ENCODE data around the gene NT5C3B.
A peak's percentile ranks its signal among the peaks of the same experiment; 100 is the strongest.
"Not testable (repeated sequence)": the region's sequence is repeated elsewhere in the genome, so short reads cannot be mapped to it uniquely, and the experiment has no call there.

The NT5C3B gene

DNA sequence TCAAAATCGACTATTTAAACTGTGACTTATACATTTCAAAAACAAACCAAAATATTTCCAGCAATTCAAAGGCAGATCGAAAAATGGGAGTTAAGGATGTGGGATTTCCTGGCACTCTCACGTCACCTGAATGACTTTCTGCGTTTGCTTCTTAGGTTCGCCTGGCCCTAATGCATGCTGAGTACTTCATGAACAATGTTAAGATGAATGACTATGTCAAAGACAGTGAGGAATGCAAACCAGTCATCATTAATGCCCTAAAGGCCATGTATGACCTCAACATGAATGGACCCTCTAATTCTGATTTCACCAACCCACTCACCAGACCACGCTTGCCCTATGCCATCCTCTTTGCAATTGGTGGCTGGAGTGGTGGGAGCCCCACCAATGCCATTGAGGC lies 8.9 kb upstream of the NT5C3B start:
- DNase-seq (ENCODE audit: insufficient read length, low spot score) (peak; percentile 47), FAIRE-seq (peak; percentile 76)

GRCh38 chr17:41840781-41841180 lies 4.7 kb upstream of the NT5C3B start:
- FAIRE-seq; DNase-seq (ENCODE audit: insufficient read length, low spot score): not testable (repeated sequence)

GRCh38 chr17:41839448-41839847 lies 3.4 kb upstream of the NT5C3B start:
- not testable (repeated sequence) for FAIRE-seq; DNase-seq (ENCODE audit: insufficient read length, low spot score)

GRCh38 chr17:41837761-41838538 lies 1.9 kb upstream of the NT5C3B start, which contains the start of gene KLHL10:
TSS of gene KLHL10 (plus strand) at chr17:41837825. CDS start at chr17:41837933, 108 bp downstream.
- FAIRE-seq (no peak), DNase-seq (ENCODE audit: insufficient read length, low spot score) (no peak)

- DNase-seq (ENCODE audit: insufficient read length, low spot score) (no peak), FAIRE-seq (no peak)
Measured at GRCh38 chr17:41836550-41837196, 641 bp upstream of the NT5C3B start.

- DNase-seq (ENCODE audit: insufficient read length, low spot score) (peak; percentile 37), FAIRE-seq (no peak)
Measured at GRCh38 chr17:41835214-41835799, 725 bp downstream of the NT5C3B start.

- FAIRE-seq; DNase-seq (ENCODE audit: insufficient read length, low spot score): not testable (repeated sequence)
Measured at GRCh38 chr17:41829961-41830360, 6.1 kb downstream of the NT5C3B start.

DNA sequence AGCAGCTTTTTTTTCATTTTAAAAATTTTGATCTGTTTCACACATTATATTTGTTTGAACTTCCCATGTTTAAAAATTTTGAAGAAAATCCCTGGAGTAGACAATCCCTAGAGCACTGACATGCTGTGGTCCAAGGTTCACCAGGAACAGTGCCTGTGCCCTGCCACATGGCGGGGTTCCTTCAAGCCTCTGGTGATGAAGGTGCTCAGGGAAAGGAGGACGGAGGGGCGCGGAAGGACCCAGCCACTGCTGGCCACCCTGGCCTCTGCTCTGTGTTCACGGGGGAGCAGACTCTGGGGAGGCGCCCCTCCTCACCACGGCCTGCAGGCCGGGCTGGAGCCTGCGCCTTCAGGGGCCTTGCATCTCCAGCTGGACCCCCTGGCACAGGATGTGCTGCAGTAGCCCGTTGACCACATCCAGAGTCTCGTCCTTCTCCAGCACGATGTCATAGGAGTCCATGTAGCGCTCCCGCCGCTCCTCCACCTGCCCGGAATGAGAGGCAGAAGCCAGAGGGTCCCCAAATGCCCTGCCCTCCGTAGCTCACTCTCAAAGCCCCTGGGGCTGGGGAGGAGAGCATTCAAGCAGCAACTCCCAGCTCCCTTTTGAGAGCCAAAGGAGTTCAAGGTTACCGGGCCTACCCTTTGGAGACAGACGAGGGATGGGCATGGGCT lies 10.7 kb downstream of the NT5C3B start:
- FAIRE-seq, result no peak
- DNase-seq (ENCODE audit: insufficient read length, low spot score), result no peak

- FAIRE-seq (no peak), DNase-seq (ENCODE audit: insufficient read length, low spot score) (no peak)
Measured at GRCh38 chr17:41824086-41824485, 11.9 kb downstream of the NT5C3B start.

- DNase-seq (ENCODE audit: insufficient read length, low spot score), result no peak
- FAIRE-seq, result no peak
Measured at GRCh38 chr17:41823580-41823979, 12.5 kb downstream of the NT5C3B start.

DNA sequence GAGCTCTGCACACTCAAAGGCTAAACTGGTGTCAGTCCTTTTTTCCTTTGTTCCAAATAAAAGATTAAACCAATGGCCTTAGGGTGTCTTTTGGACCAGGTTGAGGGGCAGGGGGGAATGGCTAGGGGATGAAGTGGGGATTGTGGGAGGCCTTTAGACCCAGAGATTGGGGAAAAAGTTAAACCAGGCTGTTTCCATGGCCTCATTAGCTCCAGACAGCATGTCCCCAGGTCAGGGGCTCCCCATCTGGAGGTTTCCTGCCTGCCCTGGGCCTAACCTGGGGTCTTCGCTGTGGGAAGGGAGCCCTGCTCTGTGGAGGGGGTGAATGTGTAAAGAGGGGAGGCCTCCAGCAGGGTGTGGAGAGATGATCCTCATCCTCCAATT lies 12.9 kb downstream of the NT5C3B start:
- no peak for DNase-seq (ENCODE audit: insufficient read length, low spot score)
- FAIRE-seq, result no peak

DNA sequence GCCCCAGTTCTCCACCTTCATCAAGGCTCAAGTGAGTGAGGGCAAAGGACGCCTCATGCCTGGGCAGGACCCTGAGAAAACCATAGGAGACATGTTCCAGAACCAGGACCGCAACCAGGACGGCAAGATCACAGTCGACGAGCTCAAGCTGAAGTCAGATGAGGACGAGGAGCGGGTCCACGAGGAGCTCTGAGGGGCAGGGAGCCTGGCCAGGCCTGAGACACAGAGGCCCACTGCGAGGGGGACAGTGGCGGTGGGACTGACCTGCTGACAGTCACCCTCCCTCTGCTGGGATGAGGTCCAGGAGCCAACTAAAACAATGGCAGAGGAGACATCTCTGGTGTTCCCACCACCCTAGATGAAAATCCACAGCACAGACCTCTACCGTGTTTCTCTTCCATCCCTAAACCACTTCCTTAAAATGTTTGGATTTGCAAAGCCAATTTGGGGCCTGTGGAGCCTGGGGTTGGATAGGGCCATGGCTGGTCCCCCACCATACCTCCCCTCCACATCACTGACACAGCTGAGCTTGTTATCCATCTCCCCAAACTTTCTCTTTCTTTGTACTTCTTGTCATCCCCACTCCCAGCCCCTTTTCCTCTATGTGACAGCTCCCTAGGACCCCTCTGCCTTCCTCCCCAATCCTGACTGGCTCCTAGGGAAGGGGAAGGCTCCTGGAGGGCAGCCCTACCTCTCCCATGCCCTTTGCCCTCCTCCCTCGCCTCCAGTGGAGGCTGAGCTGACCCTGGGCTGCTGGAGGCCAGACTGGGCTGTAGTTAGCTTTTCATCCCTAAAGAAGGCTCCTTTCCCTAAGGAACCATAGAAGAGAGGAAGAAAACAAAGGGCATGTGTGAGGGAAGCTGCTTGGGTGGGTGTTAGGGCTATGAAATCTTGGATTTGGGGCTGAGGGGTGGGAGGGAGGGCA lies 13.6 kb downstream of the NT5C3B start:
- no peak for DNase-seq (ENCODE audit: insufficient read length, low spot score)
- FAIRE-seq, result no peak

DNA sequence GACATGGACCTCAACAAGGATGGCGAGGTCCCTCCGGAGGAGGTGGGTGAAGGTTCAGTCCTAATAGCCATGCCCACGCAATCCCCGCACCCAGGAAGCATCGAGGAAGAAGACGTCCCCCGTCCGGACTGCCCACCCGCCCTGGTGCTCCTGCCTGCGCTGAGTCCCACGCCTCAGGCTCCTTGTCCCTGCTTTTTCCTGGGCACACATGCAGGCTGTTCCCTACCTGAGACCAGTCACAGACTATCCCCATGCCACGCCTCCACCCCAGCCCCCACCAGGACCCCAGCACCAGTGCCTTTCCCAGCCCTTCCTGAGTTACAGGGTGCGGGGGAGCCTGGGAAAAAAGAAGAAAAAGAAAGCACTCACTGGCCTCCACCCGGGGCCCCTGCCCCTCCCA lies 14.3 kb downstream of the NT5C3B start:
- DNase-seq (ENCODE audit: insufficient read length, low spot score) (no peak), FAIRE-seq (no peak)

GRCh38 chr17:41818024-41818423 lies 18.0 kb downstream of the NT5C3B start:
- DNase-seq (ENCODE audit: insufficient read length, low spot score) (no peak), FAIRE-seq (no peak)

DNA sequence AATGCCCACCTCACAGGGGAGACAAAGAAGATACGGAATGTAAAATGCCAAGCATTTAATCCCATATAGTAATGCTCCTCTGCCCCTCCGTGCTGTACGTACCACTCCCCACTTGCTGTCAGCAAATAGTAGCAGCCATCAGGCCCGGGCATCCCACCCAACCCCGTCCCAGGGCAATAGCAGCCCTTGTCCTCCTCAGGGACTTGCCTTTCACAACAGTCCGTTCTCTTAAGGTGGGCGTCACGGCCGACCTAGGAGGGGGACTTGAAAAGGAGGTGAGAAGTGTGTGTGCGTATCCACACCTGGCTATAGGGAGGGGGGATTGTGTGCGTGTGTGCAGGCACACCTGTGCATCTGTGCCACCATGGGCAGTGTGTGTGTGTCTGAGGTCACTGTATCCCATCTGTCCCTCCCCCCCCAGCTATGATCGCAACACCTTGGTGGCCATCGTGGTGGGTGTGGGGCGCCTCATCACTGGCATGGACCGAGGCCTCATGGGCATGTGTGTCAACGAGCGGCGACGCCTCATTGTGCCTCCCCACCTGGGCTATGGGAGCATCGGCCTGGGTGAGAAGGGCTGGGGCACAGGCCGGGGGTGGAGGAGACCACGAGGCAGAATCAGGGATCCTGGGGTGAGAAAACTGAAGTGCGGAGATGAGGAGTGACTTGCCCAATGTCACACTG lies 19.3 kb downstream of the NT5C3B start:
- FAIRE-seq (peak; percentile 71), DNase-seq (ENCODE audit: insufficient read length, low spot score) (no peak)

GRCh38 chr17:41814195-41814594 lies 21.8 kb downstream of the NT5C3B start:
- DNase-seq (ENCODE audit: insufficient read length, low spot score) (no peak), FAIRE-seq (no peak)

GRCh38 chr17:41813699-41814124 lies 22.3 kb downstream of the NT5C3B start:
- DNase-seq (ENCODE audit: insufficient read length, low spot score) (no peak), FAIRE-seq (no peak)

DNA sequence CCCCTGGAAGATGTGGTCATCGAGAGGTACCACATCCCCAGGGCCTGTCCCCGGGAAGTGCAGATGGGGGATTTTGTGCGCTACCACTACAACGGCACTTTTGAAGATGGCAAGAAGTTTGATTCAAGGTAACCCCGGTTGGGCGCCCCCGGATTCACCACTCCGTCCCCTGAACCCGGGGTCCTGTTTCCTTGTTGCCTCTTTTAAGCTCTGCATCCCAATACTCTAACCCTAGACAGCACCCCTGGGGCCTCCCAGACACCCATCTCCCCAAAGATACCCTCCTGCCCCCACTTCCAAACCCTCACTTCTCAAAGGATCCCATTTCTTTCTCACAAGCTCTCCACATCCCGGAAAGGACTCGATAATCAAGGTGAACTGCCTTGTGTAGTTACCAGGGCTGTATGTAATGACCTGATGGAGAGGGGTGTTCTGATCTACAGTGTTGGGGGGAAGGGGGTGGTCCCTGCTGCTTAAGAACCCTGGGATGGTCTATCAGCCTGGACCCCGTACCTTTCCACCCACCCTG lies 22.8 kb downstream of the NT5C3B start:
- FAIRE-seq, result no peak

More for the DNA sequence above, 22.8 kb downstream of the NT5C3B start:
- no peak for DNase-seq (ENCODE audit: insufficient read length, low spot score)
